ENCODE measurements around the gene CYP4X1.
"Not testable (repeated sequence)": the region's sequence is repeated elsewhere in the genome, so short reads cannot be mapped to it uniquely, and the experiment has no call there.

Gene CYP4X1

GRCh38 chr1:47003896-47004403 is 19.5 kb upstream of the CYP4X1 start:
- Histone ChIP-seq H3K4ac (ENCODE audit: low read depth, low read length) (no peak overlapping the region), H3K36me3 (ENCODE audit: control insufficient read depth in 1 of 2, insufficient read depth in 2 of 2, low read length in 2 of 2) (no peaks in the 10 kb centered on the region), H3K23ac (ENCODE audit: low read length) (no peak overlapping the region), H3K4me3 (ENCODE audit: low read depth, low read length) (no peak overlapping the region), H3K18ac (ENCODE audit: low read length) (no peak overlapping the region), H2BK5ac (ENCODE audit: low read depth, low read length, poor library complexity) (no peak overlapping the region), H3K9ac (ENCODE audit: low read length) (no peak overlapping the region), H3K79me2 (ENCODE audit: control insufficient read depth, insufficient read depth, low read length, poor library complexity) (no peaks in the 10 kb centered on the region), H3K79me1 (ENCODE audit: low read length) (no peaks in the 10 kb centered on the region), H4K91ac (ENCODE audit: low read depth, low read length) (no peak overlapping the region), H2BK120ac (ENCODE audit: insufficient read depth, low read length, poor library complexity) (no peak overlapping the region), H3K27me3 (ENCODE audit: insufficient read depth, low read length) (no peaks in the 10 kb centered on the region), H3K14ac (ENCODE audit: low read length) (no peak overlapping the region), H3K4me1 (ENCODE audit: control insufficient read depth in 1 of 2, insufficient read depth in 2 of 2, low read length in 2 of 2) (no peaks in the 10 kb centered on the region), H2AK5ac (ENCODE audit: low read length) (no peak overlapping the region), H2BK12ac (ENCODE audit: low read length) (no peak overlapping the region), H3K27ac (ENCODE audit: low read depth, low read length) (no peak overlapping the region), H3K9me3 (ENCODE audit: insufficient read depth, low read depth, low read length) (peaks cover 6% of the 10 kb centered on the region), H4K8ac (ENCODE audit: low read depth, low read length) (no peak overlapping the region), H2AFZ (ENCODE audit: insufficient read depth, low read length, poor library complexity) (no peak overlapping the region), H4K12ac (ENCODE audit: low read depth, low read length) (no peak overlapping the region), H3K4me2 (ENCODE audit: low read length) (no peak overlapping the region)
- 100% methylated on average over 1 of the region's 5 CpGs for WGBS (ENCODE audit: extremely low coverage, insufficient coverage, insufficient read length)
- no peak for DNase-seq

GRCh38 chr1:47006437-47006836 is 17.0 kb upstream of the CYP4X1 start:
- H3K14ac ChIP-seq (ENCODE audit: low read length); H2AK5ac ChIP-seq (ENCODE audit: low read length); H2BK120ac ChIP-seq (ENCODE audit: insufficient read depth, low read length, poor library complexity); H3K27ac ChIP-seq (ENCODE audit: low read depth, low read length); H4K12ac ChIP-seq (ENCODE audit: low read depth, low read length); H2BK12ac ChIP-seq (ENCODE audit: low read length); H4K91ac ChIP-seq (ENCODE audit: low read depth, low read length); H3K27me3 ChIP-seq (ENCODE audit: insufficient read depth, low read length); H4K8ac ChIP-seq (ENCODE audit: low read depth, low read length); H3K79me1 ChIP-seq (ENCODE audit: low read length); H2BK5ac ChIP-seq (ENCODE audit: low read depth, low read length, poor library complexity); H3K4me2 ChIP-seq (ENCODE audit: low read length); H3K9ac ChIP-seq (ENCODE audit: low read length); H3K4me1 ChIP-seq (ENCODE audit: control insufficient read depth in 1 of 2, insufficient read depth in 2 of 2, low read length in 2 of 2); H3K9me3 ChIP-seq (ENCODE audit: insufficient read depth, low read depth, low read length); H3K18ac ChIP-seq (ENCODE audit: low read length); H3K4me3 ChIP-seq (ENCODE audit: low read depth, low read length); H3K23ac ChIP-seq (ENCODE audit: low read length); H2AFZ ChIP-seq (ENCODE audit: insufficient read depth, low read length, poor library complexity); DNase-seq; H3K4ac ChIP-seq (ENCODE audit: low read depth, low read length); H3K79me2 ChIP-seq (ENCODE audit: control insufficient read depth, insufficient read depth, low read length, poor library complexity); H3K36me3 ChIP-seq (ENCODE audit: control insufficient read depth in 1 of 2, insufficient read depth in 2 of 2, low read length in 2 of 2): not testable (repeated sequence)
- WGBS (ENCODE audit: extremely low coverage, insufficient coverage, insufficient read length) = no CpG with 5 or more reads among the region's 9 CpGs

- H3K36me3 ChIP-seq (ENCODE audit: control insufficient read depth in 1 of 2, insufficient read depth in 2 of 2, low read length in 2 of 2) = no peaks in the 10 kb centered on the region
- H4K91ac ChIP-seq (ENCODE audit: low read depth, low read length) = no peak overlapping the region
- H4K8ac ChIP-seq (ENCODE audit: low read depth, low read length) = no peak overlapping the region
- H2BK5ac ChIP-seq (ENCODE audit: low read depth, low read length, poor library complexity) = no peak overlapping the region
- no peaks in the 10 kb centered on the region for H3K4me1 ChIP-seq (ENCODE audit: control insufficient read depth in 1 of 2, insufficient read depth in 2 of 2, low read length in 2 of 2)
- H2BK12ac ChIP-seq (ENCODE audit: low read length) = no peak overlapping the region
- H3K27ac ChIP-seq (ENCODE audit: low read depth, low read length) = no peak overlapping the region
- DNase-seq = no peak
- no peak overlapping the region for H2AFZ ChIP-seq (ENCODE audit: insufficient read depth, low read length, poor library complexity)
- no peak overlapping the region for H3K23ac ChIP-seq (ENCODE audit: low read length)
- H2AK5ac ChIP-seq (ENCODE audit: low read length) = no peak overlapping the region
- H3K9me3 ChIP-seq (ENCODE audit: insufficient read depth, low read depth, low read length) = no peaks in the 10 kb centered on the region
- no peak overlapping the region for H3K9ac ChIP-seq (ENCODE audit: low read length)
- H3K4me2 ChIP-seq (ENCODE audit: low read length) = no peak overlapping the region
- H3K4me3 ChIP-seq (ENCODE audit: low read depth, low read length) = no peak overlapping the region
- WGBS (ENCODE audit: extremely low coverage, insufficient coverage, insufficient read length) = no CpG with 5 or more reads among the region's 2 CpGs
- H3K79me1 ChIP-seq (ENCODE audit: low read length) = no peaks in the 10 kb centered on the region
- H2BK120ac ChIP-seq (ENCODE audit: insufficient read depth, low read length, poor library complexity) = no peak overlapping the region
- no peak overlapping the region for H3K18ac ChIP-seq (ENCODE audit: low read length)
- no peaks in the 10 kb centered on the region for H3K27me3 ChIP-seq (ENCODE audit: insufficient read depth, low read length)
- H3K79me2 ChIP-seq (ENCODE audit: control insufficient read depth, insufficient read depth, low read length, poor library complexity) = no peaks in the 10 kb centered on the region
- no peak overlapping the region for H3K4ac ChIP-seq (ENCODE audit: low read depth, low read length)
- no peak overlapping the region for H4K12ac ChIP-seq (ENCODE audit: low read depth, low read length)
- H3K14ac ChIP-seq (ENCODE audit: low read length) = no peak overlapping the region
Observed at GRCh38 chr1:47013293-47013692, 10.2 kb upstream of the CYP4X1 start.

GRCh38 chr1:47021070-47021469 is 2.4 kb upstream of the CYP4X1 start:
- no CpG with 5 or more reads among the region's 2 CpGs for WGBS (ENCODE audit: extremely low coverage, insufficient coverage, insufficient read length)
- no peaks in the 10 kb centered on the region for H3K9me3 ChIP-seq (ENCODE audit: insufficient read depth, low read depth, low read length)

More at GRCh38 chr1:47021070-47021469, 2.4 kb upstream of the CYP4X1 start:
- Histone ChIP-seq H3K14ac (ENCODE audit: low read length) (no peak overlapping the region), H4K91ac (ENCODE audit: low read depth, low read length) (no peak overlapping the region), H4K8ac (ENCODE audit: low read depth, low read length) (no peak overlapping the region), H2BK120ac (ENCODE audit: insufficient read depth, low read length, poor library complexity) (no peak overlapping the region), H4K12ac (ENCODE audit: low read depth, low read length) (no peak overlapping the region), H3K4me3 (ENCODE audit: low read depth, low read length) (no peak overlapping the region), H2BK5ac (ENCODE audit: low read depth, low read length, poor library complexity) (no peak overlapping the region), H3K23ac (ENCODE audit: low read length) (no peak overlapping the region), H3K79me2 (ENCODE audit: control insufficient read depth, insufficient read depth, low read length, poor library complexity) (no peaks in the 10 kb centered on the region), H3K4me2 (ENCODE audit: low read length) (no peak overlapping the region), H2AK5ac (ENCODE audit: low read length) (no peak overlapping the region), H3K4me1 (ENCODE audit: control insufficient read depth in 1 of 2, insufficient read depth in 2 of 2, low read length in 2 of 2) (no peaks in the 10 kb centered on the region), H2BK12ac (ENCODE audit: low read length) (no peak overlapping the region), H3K27ac (ENCODE audit: low read depth, low read length) (no peak overlapping the region), H3K36me3 (ENCODE audit: control insufficient read depth in 1 of 2, insufficient read depth in 2 of 2, low read length in 2 of 2) (no peaks in the 10 kb centered on the region), H3K18ac (ENCODE audit: low read length) (no peak overlapping the region), H3K79me1 (ENCODE audit: low read length) (no peaks in the 10 kb centered on the region), H2AFZ (ENCODE audit: insufficient read depth, low read length, poor library complexity) (no peak overlapping the region), H3K9ac (ENCODE audit: low read length) (no peak overlapping the region), H3K4ac (ENCODE audit: low read depth, low read length) (no peak overlapping the region), H3K27me3 (ENCODE audit: insufficient read depth, low read length) (peaks cover 8% of the 10 kb centered on the region)
- no peak for DNase-seq

Measured in trophoblast cell (in vitro differentiated cells and primary cell).